DMS153 (cell line): ENCODE results near the gene FLT4.

Source experiments
- DNase-seq: peaks from one replicate; lab custom pipeline; 2025; lab: John Stamatoyannopoulos, UW

FLT4 gene

DNA sequence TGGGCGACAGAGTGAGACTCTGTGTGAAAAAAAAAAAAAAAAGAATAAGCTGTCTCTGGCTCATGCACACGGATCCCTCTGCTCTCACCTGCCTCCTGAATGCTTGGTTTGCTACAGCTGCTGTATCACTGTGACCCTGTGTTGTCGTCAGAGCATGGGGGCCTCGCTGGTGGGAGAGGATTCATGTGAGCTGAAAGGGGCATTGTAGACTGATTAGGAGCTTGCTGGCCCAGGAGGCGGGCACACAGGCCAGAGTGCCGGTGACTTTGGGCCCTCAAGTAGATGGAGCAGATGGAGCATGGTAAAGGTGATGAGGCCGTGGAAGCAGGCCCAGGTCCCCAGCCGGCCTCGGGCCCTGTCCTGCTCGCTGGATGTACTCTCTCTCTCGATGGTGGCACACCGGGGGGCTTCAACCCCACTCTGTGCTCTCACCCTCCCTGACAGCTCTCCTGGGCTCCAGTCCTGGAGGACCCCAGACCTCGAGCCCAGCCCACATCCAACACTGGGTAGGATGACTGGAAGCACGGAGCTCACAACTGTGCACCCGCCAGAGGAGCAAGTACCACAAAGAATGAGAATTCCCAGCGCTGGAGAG, 7.1 kb downstream of the FLT4 start:
- DNase-seq, result no peak

DNA sequence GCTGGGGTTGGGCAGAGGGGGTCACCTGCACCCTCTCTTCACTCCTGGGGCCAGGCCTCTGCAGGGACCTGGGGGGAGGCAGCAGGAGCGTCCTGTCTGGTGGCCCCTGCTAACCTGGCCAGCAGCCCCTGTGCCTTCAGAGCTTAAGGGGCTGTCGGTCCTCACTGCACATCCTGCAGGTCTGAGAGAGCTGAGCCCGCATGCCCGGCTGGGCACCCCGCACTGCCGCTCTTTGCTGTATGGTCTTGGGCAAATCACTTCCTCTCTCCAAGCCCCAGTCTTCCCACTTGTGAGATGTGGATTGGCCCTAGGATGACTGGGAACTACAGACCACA, 7.9 kb downstream of the FLT4 start:
- no peak for DNase-seq

DNA sequence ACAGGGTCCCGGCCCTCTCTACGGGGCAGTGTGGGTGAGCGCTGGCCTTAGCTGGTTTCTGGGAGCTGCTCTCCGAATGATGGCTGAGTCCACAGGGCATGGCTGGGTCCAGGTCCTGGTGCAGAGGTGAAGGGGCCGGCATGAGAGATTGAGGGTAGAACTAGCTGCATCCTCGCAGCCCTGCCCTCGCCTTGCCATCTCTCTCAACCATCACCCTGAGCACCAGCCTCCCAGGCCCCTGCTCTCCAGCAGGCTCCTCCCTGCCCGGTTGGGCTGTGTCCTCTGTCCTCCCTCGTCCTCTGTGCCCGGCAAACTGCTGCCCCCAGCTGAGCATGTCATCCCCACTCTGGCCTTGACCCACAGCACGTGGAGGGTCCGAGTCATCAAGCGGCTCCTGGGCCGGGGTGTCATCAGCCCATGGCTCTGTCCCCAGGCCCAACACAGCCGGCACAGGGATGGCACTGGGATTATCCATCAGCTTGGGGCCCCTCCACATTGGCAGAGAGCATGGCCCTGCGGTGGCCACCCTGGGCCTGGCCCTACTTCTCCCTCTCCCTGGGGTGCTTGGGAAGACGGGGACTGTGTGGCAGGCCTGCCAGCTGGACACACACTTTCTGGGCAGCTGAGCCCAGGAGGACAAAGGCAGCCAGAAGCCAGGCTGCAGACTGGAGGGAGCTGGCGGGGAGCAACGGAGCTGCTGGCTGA, 8.4 kb downstream of the FLT4 start:
- no peak for DNase-seq

DNA sequence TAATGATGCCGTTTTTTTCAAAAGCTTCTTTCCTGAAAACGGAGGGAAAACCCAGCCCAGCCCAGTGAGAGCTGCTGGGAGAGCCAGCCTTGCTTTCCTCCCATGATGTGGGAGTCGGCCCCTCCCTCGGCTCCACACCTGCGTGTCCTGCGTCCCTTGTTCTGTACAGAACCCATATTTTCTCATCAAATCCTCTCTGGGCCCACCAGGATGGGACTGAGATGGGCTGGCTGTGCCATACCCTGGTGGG, 8.9 kb downstream of the FLT4 start:
- no peak for DNase-seq

DNA sequence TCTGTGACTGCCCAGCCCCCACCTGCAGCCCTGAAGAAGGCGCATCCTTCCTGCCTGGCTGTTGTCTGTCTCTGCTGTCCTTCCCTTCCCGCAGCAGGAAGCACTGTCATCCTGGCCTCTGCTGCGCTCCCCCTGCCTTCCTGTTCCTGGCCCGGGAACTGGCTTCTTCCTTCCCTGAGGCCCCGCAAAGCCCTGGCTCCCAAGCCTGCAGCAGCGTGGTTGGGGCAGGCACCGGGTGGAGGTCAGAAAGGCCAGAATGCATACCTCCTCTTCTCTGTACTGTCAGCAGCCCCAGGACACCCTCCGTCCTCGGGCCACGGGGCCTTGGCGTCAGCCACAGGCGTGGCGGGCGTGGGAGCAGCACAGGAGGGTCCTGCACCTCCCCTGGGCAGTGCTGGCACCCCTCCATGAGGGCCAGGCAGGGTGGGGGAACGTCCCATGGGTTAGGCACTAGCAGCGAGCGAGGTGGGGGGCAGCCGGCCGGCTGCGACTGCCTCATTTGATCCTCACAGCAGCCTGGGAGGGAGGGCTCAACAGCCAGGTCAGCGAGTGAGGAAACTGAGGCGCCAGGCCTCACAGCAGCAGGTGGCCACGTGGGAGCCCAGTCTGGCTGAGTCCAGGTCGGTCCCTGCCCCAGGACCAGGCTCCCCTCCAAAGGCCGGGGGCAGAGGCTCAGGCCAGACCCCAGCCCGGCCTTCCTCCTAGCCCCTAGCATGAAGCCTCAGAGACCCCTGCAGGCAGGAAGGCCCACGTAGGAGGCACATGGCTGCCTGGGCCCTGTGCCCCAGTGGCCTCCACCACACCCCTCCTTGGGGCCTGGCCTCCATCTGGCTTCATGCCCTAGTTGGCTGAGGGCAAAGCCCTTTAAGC, 9.4 kb downstream of the FLT4 start:
- DNase-seq, result no peak

DNA sequence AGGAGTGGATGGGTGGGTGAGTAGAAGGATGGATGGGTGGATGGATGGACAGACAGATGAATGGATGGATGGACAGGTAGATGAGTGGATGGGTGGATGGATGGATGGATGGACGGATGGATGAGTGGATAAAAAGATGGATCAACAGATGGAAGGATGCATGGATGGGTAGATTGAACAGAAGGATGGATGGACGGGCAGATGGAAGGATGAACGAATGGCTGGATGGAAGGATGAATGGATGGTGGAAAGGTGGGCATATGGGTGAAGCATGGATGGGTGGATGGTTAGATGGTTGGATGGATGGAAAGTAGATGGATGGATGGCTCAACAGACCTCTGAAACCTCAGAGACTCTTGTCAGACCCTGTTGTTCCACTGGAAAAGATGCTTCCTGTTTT, 10.1 kb downstream of the FLT4 start:
- DNase-seq, result no peak

DNA sequence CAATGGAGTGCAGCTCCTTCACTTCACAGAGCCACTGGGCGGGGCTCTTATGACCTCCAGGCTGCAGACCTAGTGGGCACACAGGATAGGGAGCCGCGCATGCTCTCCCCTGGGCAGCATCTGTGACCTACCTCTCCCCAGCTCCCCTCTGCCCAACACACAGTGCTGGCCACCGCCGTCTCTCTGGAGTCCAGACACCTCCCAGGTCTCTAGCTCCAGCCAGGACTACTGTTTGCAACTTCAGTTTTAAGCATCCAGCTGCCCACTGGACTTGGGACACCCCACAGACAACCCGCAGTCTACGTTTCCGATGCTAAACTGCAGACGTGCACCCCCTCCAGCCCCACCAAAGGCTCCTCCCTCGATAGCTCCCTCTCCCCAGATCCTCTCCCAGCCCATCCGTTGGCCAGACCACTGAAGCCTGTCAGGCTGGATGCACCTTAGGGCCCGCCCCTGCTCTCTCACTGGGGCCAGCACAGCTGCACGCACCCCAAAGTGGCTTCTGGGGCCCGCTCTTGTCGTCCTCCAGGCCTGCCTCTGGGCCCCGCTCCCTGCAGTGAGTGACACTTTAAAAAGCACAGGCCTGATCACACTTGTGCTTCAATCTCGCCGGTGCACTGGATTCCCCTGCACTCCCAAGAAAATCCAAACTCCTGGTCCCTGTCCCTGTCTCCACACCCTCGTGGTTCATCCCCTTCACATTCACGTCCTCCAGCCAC, 11.3 kb downstream of the FLT4 start:
- DNase-seq, result no peak

DNA sequence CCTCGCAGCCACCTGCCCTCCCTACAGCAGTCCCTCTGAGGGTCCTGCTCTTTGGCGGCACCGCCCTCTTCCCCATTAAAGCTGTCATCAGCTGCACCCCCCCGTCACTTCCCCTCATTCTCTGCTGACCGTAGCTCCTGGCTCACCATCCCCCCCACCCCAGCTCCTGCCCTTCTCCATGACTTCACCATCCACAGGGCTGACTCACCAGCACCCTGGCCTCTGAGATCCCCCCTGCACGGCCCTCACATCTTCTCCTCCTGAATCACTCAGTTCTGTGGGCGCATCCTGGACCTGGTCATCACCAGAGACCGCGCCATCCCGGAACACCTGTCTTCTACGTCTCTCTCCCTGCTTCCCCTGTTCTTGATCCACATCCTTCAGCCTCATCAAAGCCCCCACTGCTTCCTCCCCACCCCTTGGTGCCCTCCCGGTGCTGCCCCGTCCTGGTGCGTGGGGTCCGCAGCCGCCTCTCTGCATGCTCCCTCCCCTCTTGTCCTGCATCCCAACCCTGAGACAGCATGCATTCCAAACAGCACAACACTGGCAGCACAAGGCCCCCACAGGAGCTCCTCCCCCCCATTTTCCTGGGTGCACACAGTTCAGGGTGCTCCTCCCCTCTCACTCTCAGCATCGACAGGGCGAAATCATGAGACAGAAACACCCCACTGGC, 12.9 kb downstream of the FLT4 start:
- DNase-seq, result no peak

DNA sequence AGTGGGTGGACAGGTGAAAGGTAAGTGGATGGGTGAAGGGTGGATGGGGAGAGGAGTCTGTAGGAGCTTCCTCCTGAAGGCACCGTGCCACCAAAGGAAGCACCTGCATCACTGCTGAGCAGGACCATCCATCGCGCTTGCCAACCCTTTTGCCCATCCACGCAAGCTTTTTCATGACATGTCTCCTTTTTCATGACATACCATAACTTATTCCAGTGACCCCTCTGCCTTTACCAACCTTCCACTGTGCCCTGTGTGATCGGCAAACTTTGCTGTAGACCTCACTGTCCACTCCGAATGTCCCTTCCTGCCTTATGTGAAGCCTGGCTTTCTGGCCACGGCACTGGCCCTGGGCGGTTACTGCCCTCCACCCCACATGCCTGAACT, 13.4 kb downstream of the FLT4 start:
- no peak for DNase-seq

DNA sequence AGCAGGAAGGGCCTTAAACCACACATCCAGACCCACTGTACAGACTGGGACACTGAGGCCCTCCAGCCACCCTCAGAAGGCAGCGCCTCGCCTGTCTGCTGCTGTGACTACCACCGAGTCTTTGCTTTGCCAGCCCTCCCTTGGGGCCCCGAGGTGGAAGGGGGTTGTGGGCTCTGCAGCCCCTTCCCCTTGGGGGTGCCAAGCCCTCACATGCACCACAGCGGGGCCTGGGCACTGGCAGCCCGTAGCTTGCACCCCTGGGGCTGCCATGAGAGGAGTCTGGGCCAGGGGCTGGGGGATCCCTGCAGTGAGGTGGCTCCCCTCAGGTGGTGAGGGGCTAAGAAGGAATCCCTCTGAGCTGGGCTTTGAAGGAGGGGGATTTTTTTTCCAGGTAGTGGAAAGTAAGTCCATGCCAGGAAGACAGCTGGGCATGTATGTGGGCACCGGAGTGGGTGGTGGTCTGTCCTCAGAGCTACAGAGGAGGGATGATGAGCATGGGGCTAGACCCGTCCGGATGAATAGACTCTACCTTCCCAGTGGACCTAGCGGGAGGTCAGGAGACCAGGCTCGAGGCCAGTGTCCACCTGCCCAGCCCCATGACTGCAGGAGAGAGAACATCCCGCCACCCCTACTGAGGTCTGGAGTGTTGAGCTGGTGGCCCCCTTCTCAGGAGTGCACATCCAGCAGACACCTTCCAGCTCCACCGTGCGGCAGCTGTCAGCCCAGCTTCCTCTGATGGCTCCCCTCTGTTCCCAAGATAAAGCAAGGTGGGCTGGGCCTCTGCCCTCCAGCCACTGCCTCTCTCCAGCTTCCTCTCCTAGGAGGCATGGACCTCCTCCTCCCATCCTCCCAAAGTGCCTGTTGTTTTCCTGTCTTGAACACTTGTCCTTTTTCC, 15.9 kb downstream of the FLT4 start:
- DNase-seq, result no peak

DNA sequence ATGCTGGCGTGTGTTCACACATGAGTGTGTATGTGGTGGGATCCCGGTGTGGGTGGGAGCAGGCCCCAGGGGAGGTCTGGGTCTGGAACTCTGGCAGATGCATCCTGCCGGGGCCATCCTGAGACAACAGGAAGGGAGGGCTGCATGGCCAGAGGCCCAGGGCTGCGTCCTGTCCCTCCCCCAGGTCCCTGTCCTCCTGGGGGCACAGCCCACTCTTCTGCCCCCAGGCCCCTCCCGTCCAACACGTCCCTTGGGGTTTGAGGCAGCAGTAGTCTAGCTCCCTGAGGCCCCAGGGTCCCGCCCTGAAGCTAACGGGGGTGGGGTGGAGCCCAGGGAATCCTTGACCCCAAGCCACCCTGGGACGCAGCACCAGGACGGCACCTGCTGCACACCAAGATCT, 16.6 kb downstream of the FLT4 start:
- no peak for DNase-seq

DNA sequence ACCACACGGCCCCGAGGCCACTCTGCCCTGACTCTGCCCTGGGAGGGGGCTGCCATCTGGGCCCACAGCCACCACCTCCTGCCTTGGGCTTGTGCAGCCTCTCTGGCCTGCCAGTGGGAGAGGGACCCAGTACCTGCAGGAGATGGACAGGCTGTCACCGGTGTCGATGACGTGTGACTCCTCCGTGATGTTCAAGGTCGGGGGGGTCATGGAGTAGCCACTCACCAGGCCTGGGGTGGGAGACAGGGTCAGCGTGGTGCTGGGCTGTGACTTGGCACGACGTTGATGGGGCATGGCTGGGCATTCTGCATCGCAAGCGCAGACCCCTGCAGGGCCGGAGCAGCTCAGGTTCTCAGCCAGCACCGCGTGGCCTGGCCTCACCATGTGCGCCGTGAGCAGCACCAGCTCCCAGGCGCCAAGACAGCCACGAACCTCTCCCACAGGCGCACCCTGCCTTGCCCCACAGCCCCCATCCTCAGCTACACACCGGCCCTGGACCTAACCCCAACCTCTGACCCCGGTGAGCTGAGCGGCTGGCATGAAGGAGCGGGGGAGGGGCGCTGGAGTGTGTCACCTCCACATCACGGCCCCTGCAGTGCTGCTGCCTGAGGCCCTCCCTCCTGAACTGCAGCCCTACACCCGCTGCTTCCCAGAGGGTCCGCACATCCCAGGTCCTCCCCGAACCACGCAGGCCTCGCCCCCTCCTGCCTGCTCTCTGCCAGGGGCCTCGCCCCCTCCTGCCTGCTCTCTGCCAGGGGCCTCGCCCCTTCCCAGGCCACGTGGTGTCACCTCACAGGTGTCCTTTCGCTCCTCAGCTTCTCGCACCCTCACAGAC, 17.6 kb downstream of the FLT4 start:
- no peak for DNase-seq

DNA sequence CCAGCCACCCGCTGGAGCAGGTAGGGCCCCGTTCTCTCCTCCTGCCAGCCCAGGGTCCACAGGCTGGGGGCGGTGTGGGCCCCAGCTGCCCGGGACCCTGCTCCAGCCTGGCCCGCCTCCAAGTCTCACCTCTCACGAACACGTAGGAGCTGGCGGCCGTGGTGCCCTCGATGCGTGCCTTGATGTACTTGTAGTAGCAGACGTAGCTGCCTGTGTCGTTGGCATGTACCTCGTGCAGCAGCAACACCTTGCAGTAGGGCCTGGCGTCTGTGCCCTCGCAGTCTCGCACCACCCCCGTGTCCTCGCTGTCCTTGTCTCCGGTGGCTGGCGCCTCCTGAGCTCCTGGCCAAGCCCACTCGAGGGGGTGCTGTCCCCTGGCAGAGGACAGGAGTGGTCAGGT, 19.0 kb downstream of the FLT4 start:
- DNase-seq, result no peak

DNA sequence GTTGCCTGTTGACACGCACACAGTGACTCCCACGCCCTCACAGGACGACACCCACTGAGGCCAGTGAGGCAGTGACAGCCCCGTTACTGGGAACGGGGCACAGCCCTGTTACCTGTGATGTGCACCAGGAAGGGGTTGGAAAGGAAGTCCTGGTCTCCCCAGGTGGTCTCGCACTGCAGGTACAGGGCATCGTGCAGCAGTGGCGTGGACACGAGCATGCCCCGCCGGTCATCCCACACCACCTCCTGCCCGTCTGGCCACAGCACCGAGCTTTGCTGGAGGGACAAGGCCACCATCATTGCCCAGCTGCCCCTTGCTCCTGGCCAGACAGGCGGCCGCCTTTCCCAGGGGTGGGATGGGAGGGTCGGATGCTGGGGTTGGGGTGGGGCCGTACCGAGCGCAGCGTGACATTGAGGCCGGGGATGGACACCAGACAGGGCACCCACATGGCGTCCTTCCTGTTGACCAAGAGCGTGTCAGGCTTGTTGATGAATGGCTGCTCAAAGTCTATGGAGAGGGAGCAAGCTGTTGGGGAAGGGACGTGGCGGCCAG, 19.5 kb downstream of the FLT4 start:
- DNase-seq, result no peak

DNA sequence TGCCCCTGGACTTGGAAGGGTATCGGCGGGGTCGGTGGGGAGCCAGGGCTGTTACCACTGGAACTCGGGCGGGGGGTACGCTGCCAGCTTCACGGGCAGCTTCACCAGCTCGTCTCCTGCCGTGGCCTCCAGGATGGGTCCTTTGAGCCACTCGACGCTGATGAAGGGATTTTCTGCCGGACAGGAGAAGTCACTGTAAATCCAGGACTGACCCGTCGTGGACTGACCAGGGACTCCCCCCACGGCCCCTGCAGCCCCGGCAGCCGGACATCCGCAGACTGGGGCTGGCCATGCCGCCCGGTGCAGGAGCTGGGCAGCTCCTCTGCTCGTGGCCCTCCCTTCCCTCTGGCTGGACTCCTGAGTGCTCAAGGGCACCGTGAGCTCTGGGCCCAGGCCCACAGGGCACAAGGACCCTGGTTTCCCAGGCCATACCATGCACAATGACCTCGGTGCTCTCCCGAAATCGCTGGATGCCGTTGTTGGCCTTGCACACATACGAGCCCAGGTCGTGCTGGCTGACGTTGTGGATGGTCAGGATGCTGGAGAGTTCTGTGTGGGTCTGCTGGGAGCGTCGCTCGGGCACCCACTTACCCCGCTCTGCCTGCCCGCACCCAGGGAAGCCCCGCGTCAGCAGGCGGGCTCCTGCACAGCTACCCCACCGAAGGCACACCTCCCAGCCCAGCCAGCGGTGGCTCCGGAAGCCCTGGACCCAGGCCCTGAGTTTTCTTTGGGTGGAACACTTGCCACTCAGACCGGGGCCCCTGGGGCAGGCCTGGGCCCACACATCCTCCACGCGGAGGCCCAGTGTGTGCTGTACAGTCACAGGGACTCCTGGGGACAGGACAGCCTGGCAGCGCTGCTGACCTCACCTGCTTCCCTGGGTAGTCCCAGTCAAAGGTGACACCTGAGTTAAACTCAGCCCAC, 20.3 kb downstream of the FLT4 start:
- DNase-seq, result no peak

DNA sequence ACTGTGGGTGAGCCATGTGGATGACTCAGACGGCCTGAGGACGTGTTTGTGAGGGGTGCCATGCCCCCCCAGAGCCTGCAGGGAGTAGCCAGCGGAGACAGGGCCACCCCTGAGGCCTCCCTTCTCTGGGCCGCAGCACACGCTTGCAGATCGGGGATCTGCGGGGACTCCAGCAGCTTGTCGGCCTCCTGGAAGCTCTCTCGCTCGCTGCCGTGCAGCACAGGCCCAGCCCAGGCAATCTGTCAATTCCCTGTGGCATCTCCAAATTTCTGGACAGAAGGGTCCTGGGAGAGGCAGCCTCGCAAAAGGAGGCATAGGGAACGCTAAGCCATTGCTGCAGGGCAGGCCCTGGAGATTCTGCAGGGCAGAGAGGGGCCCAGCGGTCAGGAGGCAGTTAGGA, 21.2 kb downstream of the FLT4 start:
- no peak for DNase-seq

DNA sequence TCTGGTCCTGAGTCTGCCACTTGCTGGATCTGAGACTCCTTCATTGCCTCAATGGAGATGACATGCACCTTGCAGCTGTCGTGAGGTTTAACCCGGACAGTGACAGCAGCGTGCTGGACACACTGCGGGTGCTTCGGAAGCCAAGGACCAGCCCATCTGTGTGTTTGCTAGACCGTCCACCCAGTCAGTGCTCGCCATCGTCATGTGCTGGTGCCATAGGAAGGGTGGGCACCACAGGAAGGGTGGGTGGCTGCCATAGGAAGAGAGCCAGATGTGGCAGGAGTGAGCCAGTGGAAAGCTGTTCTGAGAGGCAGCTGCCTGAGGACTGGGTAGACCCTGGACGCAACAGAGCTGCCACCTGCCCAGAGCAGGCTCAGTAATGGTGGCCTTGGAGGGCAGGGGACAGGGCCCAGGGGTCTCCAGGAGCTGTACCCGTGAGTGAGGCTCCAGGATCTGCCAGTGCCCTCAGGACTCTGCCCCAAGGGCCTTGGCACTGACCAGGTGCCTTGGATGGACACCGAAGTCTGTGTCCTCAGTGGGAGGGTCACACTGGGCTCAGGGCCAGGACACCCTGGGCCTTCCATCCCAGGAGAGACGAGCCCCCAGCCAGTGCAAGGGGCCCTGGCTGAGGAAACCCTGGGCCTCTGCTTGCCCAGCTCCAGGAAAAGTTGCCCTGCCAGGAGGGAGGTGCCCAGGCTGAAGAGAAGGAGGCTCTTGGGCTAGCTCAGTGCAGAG, 21.8 kb downstream of the FLT4 start:
- no peak for DNase-seq

DNA sequence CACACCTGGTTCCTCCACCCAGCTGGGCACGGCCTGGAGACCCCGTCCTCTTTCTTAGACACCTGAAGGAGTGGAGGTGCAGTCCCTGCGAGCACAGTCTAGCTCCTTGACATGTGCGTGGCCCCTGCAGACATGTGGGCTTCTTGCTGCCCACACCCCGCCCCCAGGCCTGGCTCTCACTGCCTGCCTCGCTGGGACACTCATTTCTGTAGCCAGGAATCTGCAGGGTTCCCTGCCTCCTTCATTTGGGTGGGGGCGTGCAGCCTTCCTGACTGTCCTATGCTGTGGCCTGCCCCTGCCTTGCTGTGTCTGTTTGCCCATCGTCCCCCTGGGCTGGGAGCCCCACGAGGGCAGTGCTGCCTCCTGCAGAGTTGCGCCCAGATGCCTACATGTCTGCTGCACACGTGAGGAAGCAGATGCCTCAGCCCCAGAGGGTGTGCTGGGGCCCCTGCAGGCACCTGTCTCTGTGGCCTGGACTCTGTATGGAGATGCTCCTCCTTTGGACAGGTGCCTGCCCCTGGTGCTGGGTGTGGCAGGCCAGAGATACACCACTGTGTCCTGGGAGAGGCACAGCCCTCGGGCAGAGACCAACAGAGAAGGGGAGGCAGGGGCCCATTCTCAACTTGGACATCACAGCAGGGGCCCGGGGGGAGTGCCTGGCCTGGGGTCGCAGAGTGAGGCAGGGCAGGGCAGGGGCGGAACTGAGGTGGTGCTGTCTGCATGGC, 22.6 kb downstream of the FLT4 start:
- no peak for DNase-seq
